Right renal pelvis (tissue), 4 donors: ENCODE data around the gene FCAR. TPM values are rescaled to one million over a fixed set of nuclear protein-coding genes. Genes with fewer than 3 reads are reported as not detected.
"Not testable (repeated sequence)": the region's sequence is repeated elsewhere in the genome, so short reads cannot be mapped to it uniquely, and the experiment has no call there.

Experiments
- DNase-seq, 4 donors: peaks; one replicate each; pipeline ENCODE4 v3.0.0-alpha.2; 2013; ENCODE audit warnings: low read depth in 4 of 4, low spot score in 3 of 4, missing footprints in 1 of 4
- polyA plus RNA-seq, 4 donors: library from polyadenylated mRNA; unstranded; fragments of 120-200 nt; gene quantifications; one replicate each; pipeline ENCODE4 v1.2.1, GENCODE V29; 2013; ENCODE audit not compliant: insufficient read length in 4 of 4

Gene FCAR
- polyA plus RNA-seq, 4 donors: 0.17 to 0.49 (median 0.30) TPM; not detected in 1

- DNase-seq: not testable (repeated sequence)
Measured at GRCh38 chr19:54939538-54939937, 65.5 kb downstream of the FCAR start.

Other genes with a start within 250 kb of the FCAR start
- 1 to 10 TPM in 1 of 4 donors, under 1 TPM in 3; 0.86 to 1.6 (median 0.96) TPM for gene LILRB1, start 243.8 kb upstream of the FCAR start, polyA plus RNA-seq
- gene LILRB4, start 211.2 kb upstream of the FCAR start, polyA plus RNA-seq: 1 to 10 TPM in 2 of 4 donors, under 1 TPM in 2; 0.84 to 1.2 (median 1.0) TPM
- gene KIR3DL3, start 149.8 kb upstream of the FCAR start, polyA plus RNA-seq: not detected
- not detected for gene KIR2DL3, start 135.7 kb upstream of the FCAR start, polyA plus RNA-seq
- under 1 TPM in 1 of 4 donors, not detected in 3; 0.06 TPM for gene KIR2DL1, start 104.4 kb upstream of the FCAR start, polyA plus RNA-seq
- gene KIR2DL4, start 70.6 kb upstream of the FCAR start, polyA plus RNA-seq: under 1 TPM in 1 of 4 donors, not detected in 3; 0.05 TPM
- not detected for gene KIR3DL1, start 57.8 kb upstream of the FCAR start, polyA plus RNA-seq
- gene KIR2DS4, start 41.6 kb upstream of the FCAR start, polyA plus RNA-seq: not detected
- not detected for gene KIR3DL2, start 23.8 kb upstream of the FCAR start, polyA plus RNA-seq
- under 1 TPM in 2 of 4 donors, not detected in 2; 0.10 to 0.22 TPM for gene NCR1, start 31.9 kb downstream of the FCAR start, polyA plus RNA-seq
- under 1 TPM in 1 of 4 donors, not detected in 3; 0.03 TPM for gene NLRP7, start 73.3 kb downstream of the FCAR start, polyA plus RNA-seq
- 10 to 100 TPM in 3 of 4 donors, 1 to 10 TPM in 1; 5.6 to 22.0 (median 17.8) TPM for gene NLRP2, start 92.1 kb downstream of the FCAR start, polyA plus RNA-seq
- 1 to 10 TPM in 1 of 4 donors, under 1 TPM in 3; 0.35 to 1.2 (median 0.50) TPM for gene GP6, start 164.0 kb downstream of the FCAR start, polyA plus RNA-seq
- 10 to 100 TPM; 14.6 to 19.8 (median 17.8) TPM for gene RDH13, start 188.9 kb downstream of the FCAR start, polyA plus RNA-seq
- gene EPS8L1, start 201.6 kb downstream of the FCAR start, polyA plus RNA-seq: 10 to 100 TPM; 45.5 to 62.7 (median 55.4) TPM
- 100 to 1,000 TPM in 1 of 4 donors, 10 to 100 TPM in 3; 67.6 to 103 (median 74.7) TPM for gene PPP1R12C, start 243.4 kb downstream of the FCAR start, polyA plus RNA-seq